GM21447 (cell line): ENCODE measurements around the gene ZNF420.

Experiments used
- ATAC-seq: cut with Tn5 transposase; IDR thresholded peaks from one replicate; pipeline ENCODE4 v1.9.1; 2021; ENCODE audit not compliant: unreplicated experiment

The ZNF420 gene

DNA sequence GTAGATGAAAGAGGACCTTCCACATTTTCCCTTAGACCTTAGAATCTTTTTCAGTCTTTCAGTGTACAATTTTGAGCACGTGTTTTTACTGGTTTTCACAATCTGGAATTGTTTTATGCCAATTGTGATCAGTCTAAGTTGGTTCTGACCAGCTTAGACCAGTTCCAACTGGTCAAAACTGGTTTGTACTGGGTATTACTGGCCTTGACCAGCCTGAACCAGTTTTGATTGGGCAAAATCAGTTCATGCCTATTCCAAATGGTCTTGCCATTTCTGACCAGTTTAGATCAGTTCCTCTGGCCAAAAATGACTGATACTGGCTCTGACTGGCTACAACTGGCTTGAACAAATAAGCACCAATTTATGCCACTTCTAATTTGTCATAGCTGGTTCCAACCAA, 57.9 kb downstream of the ZNF420 start:
- ATAC-seq: no peak

DNA sequence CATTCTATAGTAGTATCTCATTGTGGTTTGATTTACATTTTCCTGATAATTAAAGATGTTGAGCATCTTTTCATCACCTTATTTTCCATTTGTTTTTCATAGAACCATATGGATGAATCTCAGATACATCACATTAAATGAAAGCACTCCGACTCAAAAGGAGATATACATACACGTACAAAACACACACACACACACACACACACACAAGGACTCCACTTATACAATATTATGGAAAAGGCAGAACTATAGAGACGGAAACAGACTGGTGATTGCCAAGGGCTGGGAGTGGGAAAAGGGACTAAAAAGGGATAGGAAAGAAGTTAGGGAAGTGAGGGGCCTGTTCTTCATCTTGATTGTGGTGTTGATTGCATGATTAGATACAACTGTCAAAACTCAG, 70.0 kb downstream of the ZNF420 start:
- no peak for ATAC-seq

GRCh38 chr19:37160153-37160552, 81.9 kb downstream of the ZNF420 start:
- ATAC-seq: no peak

DNA sequence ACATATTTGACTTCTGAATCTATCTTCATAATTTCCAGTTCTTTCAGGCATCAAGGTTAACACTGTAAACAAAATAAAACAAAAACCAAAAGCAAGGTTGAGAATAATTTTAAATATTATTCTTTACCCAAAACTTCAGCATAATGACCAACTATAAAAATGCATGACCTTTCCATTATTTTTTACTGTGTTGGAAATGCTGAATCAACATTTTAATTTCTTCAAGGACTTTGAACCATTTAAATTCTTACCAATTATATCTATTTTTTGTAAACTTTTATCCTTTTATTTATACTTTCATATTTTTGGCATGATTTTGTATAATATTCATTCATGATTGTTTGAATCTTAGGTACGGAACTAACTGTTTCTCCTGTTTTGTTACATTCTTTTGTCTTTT, 87.4 kb downstream of the ZNF420 start:
- no peak for ATAC-seq

- ATAC-seq: peak; percentile 98
These were observed 94.4 kb downstream of the ZNF420 start, which contains the start of gene ZNF585A for GRCh38 chr19:37172368-37173366. Gene ZNF585A (minus strand): TSS chr19:37172695. CDS start chr19:37169910, 2,785 bp downstream.
